ENCODE results near the gene HOXA7.

HOXA7 gene

DNA sequence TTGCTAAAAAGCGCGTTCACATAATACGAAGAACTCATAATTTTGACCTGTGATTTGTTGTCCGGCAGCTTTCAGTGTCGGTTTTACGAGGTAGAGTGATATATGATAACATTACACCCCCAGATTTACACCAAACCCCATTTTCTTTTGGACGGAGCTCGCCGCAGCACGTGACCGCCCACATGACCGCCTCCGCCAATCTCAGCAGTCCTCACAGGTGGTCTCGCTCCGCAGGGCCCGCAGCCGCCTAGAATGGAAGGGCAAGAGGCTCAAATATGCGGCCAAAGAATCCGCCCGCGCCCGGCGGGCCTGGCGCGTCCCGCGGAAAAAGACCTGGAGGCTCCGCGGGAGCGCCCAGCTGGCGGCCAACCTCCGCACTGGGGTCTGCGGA, at the start of gene HOXA7:
Gene HOXA7, minus strand, starts transcription at position 168 of the 391 bp plus-strand sequence. Its CDS starts 130 bp downstream, at position 38.
- peak; percentile 83 for DNase-seq

DNA sequence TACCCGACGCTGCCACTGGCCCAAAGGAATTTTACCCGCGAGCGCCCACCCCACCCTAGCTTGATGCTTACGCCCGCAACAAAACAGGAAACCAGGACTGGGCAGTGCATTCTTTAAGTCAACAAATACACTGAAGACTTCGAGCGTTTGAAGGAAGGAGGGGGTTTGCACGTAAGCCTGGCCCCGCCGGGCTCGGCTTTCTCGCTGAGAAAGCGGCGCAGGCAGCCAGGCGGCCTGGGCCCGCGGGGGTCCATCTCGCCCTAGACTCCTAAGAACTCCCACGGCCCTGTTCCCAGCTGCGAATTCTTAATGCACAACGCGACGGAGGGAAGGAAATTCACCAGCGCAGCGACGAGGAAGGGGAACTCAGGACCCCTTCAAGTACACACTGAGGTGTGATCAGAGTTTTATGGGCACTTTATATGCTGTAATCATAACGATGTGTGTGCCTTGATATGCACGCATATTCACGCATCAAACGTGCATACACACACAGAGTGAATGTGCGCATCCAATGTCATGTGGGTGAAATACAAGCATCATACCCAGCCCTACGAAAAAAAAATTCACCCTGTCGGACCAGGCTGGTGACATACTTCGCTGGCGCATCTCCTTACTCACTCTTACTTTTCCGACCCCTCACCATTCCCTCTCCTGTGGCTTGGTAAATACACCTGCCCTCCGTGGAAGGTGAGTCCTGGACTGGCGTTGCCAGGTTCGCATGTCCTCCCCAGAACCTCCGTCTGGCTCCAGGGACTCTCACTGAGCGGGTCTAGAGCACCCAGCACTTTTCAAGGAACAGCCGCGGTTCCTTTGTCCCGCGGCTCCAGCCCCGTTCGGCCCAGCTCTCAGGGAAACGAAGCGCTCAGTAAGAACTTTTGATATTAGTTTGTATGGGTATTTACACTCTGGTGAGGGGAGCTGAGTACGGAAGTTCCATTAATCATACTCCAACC, 49.1 kb upstream of the HOXA7 start:
- DNase-seq = no peak

- no peak for DNase-seq
Observed at GRCh38 chr7:27204851-27205322, 48.4 kb upstream of the HOXA7 start.

- DNase-seq = no peak
Observed at GRCh38 chr7:27203964-27204594, 47.6 kb upstream of the HOXA7 start.

GRCh38 chr7:27203365-27203953, 47.0 kb upstream of the HOXA7 start:
- no peak for DNase-seq

DNA sequence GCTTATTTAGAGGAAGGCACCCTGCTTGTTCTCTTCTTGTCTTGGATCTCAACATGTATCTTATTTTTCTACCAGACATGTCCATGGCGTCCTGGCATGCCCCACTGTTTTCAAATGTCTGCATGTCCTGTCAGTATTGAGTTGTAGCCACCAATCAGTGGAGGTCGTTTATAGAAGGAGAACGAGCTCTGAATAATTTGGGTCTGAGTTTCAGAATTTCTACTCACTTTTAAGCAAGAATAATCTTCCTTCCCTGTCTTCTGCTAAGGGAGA, 46.3 kb upstream of the HOXA7 start:
- DNase-seq = no peak

DNA sequence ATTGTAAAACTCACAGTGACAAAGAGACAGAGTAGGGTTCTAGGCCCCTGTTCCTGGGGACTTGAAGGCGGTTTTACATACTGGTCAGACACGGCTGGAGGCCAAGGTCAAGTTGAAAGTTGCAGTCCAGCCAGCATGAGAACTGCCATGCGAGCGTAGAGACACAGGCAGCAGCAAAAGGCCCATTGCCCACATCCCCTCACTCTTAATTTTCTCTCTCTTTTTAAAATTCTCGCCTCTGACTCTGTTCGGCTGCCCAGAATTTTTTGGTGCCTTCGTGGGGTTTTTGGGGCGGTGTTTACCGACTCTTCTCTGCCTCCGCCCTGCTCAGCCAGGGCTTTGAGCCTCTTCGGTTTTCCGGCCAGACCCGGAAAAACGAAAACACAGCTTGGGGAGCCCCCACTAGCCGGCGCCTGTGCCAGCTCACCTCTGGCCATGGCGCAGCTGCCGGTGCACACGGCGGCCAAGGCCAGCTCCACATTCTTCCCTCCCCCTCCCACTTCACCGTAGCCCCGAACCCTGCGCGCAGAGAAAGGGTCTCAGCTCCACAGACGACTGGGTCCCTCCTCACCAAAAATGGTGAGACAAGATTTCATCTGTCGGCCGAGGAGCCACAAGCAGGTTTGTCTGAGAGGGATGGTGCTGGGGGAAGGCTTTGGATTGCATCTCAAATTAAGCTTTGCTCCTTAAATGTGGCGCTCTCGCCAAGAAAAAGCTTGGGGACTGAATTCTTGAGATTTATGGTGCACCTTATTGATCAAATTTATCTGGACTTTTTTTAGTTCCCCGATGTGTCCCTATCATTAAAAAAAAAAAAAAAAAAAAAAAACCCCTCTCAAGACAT, 45.8 kb upstream of the HOXA7 start:
- DNase-seq = no peak

DNA sequence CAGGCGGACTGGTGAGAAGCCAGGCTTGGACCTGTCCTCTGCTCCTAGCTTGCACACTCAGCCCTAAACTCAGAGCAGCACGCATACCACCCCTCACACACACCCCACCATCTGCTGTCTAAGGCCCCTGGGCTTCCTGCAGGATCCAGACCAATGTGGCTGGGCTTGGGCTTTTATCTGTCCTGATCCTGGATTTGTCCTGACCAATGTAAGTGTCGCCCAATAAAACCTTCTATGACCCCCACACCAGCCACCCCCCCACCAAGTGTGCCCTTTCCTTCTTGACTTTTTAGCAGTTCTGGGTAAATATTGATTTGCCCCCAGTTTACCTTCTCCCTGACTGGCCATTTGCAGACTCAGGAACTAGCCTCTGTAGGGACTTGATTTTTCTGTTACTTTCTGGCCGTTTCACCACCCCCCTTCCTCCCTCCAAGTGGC, 45.1 kb upstream of the HOXA7 start:
- DNase-seq = no peak

DNA sequence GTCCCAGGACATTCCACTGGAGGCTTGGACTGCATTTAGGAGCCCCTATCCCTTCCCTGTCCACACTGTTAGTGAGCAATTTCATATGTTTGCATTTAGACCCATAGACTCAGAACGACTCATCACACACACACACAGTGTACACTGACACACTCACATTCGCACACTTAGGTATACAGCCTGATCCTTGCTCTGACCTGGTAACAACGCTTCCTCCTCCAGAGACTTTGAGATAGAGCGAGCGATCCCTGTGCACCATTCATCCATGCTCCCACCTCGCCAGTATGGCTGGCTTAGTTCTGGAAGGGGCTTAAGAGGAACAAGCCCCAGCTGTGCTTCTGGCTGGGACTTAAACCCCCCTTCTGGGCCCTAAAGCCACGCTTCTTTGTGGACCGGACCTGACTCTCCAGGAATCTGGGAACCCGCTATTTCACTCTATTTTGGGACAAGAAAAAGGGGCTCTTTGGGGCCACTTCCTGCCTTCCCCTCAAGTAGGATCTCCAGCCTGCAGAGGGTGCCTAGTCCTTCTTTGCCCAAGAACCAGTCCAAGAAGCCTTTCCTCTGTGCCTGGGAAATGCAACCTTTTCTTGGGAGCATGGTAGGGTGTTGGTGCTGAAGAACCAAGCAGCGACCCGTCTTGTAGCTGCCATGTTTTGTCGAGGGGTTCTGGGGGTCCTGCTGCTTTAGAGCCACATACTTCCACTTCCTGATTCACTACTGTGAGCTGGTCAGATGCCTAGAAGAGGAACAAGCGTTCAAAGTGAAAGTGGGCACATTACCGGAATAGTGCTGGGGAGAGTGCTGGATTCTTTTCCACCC, 44.5 kb upstream of the HOXA7 start:
- no peak for DNase-seq

GRCh38 chr7:27199849-27200760, 43.6 kb upstream of the HOXA7 start, which contains the start of gene HOXA13:
HOXA13 (minus strand) TSS chr7:27200091; CDS start chr7:27200077, 14 bp downstream.
- peak; percentile 85 for DNase-seq

GRCh38 chr7:27198871-27199801, 42.7 kb upstream of the HOXA7 start:
- DNase-seq = peak; percentile 20

- DNase-seq = no peak
Observed at GRCh38 chr7:27198138-27198841, 41.8 kb upstream of the HOXA7 start.

- DNase-seq = no peak
Observed at GRCh38 chr7:27197137-27198042, 40.9 kb upstream of the HOXA7 start.

- peak; percentile 57 for DNase-seq
Observed at GRCh38 chr7:27196287-27196767, 39.9 kb upstream of the HOXA7 start.

DNA sequence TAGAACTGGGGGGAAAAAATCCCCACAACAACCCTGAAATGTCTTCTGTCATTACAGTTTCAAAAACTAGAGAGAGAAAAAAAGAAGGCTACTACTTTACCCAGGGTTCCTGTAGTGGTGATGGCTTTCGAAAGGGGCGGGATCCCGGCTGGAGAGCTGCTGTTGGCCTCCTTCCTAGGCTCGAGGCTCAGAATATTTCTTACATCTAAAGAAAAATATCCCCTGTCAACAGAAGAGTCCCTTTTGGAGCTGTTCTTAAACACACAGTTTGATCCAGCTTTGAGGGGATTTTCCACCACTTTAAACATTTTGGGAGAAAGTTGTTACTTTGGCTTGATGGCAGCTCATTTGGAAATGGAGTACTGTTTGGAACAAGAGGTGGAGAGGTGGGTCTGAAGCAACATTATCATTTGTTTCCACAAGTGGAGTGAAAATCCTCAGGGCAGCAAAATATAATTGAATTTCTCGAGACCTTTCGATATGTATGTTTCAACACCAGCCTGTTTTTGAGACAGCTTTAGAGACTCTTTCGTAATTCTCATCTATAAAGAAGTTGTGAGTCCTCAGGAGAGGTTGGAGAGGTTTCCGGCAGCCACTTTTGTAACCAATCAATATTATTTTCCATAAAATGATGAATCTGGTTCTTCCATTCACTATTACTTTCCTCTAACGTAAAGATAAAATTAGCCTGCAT, 38.4 kb upstream of the HOXA7 start:
- DNase-seq = no peak

DNA sequence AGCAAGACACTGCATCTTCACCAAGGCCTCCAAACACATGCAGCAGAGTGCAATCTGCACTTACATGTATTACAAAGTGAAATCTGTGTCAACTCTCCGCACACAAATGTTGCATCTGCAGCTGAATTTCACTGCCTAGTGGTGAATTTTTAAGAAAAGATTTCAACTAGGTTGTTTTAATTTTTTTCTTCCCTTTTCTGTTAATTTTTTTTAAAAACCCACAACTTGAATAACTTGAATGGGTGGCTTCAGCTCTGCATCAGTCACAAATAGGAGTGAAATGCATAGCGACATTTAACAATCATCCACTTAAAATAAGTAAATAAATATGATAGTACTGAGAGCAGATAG, 37.5 kb upstream of the HOXA7 start:
- no peak for DNase-seq
